Measurements from ENCODE around the gene SHROOM3. TPM values are rescaled to one million over a fixed set of nuclear protein-coding genes. Genes with fewer than 3 reads are reported as not detected.
A peak's percentile ranks its signal among the peaks of the same experiment; 100 is the strongest.

Gene SHROOM3
- total RNA-seq, 2 donors from 2014 or later: 56.7 to 96.0 TPM

- no peak overlapping the region for H3K27ac ChIP-seq
- TF ChIP-seq POLR2A (IDR thresholded peaks at IDR 0.05): no peak
- TF ChIP-seq, protein P1, sequence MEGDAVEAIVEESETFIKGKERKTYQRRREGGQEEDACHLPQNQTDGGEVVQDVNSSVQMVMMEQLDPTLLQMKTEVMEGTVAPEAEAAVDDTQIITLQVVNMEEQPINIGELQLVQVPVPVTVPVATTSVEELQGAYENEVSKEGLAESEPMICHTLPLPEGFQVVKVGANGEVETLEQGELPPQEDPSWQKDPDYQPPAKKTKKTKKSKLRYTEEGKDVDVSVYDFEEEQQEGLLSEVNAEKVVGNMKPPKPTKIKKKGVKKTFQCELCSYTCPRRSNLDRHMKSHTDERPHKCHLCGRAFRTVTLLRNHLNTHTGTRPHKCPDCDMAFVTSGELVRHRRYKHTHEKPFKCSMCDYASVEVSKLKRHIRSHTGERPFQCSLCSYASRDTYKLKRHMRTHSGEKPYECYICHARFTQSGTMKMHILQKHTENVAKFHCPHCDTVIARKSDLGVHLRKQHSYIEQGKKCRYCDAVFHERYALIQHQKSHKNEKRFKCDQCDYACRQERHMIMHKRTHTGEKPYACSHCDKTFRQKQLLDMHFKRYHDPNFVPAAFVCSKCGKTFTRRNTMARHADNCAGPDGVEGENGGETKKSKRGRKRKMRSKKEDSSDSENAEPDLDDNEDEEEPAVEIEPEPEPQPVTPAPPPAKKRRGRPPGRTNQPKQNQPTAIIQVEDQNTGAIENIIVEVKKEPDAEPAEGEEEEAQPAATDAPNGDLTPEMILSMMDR (IDR thresholded peaks at IDR 0.05): no peak
- ATAC-seq (no peak), DNase-seq (no peak)
- H3K4me1 ChIP-seq: no peaks in the 10 kb centered on the region
- H3K4me3 ChIP-seq: no peak overlapping the region
- intact Hi-C loops (cut with DNase I): no loop called here
- H3K27me3 ChIP-seq: no peaks in the 10 kb centered on the region
- 55 to 73% methylated on average over 3 of the region's 3 CpGs for WGBS, 2 donors
- no peaks in the 10 kb centered on the region for H3K9me3 ChIP-seq
- no peaks in the 10 kb centered on the region for H3K36me3 ChIP-seq (replicated peaks in 1 of 2; ENCODE audit: insufficient read depth in 1 of 2, low read depth in 2 of 2)
These were observed 33.4 kb upstream of the SHROOM3 start for GRCh38 chr4:76401654-76402053.

- TF ChIP-seq, protein P1 (IDR thresholded peaks at IDR 0.05): no peak
- no peak for TF ChIP-seq POLR2A (IDR thresholded peaks at IDR 0.05)
- WGBS, 2 donors: 66 to 75% methylated on average over 5 of the region's 5 CpGs
- Histone ChIP-seq H3K27ac (no peak overlapping the region), H3K4me3 (no peak overlapping the region), H3K27me3 (no peaks in the 10 kb centered on the region), H3K36me3 (replicated peaks in 1 of 2; ENCODE audit: insufficient read depth in 1 of 2, low read depth in 2 of 2) (no peaks in the 10 kb centered on the region), H3K4me1 (no peaks in the 10 kb centered on the region), H3K9me3 (no peaks in the 10 kb centered on the region)
- intact Hi-C loops (cut with DNase I): no loop called here
- no peak for DNase-seq
- no peak for ATAC-seq
These were observed 28.9 kb upstream of the SHROOM3 start for GRCh38 chr4:76406081-76406480.

- Histone ChIP-seq H3K4me1 (no peaks in the 10 kb centered on the region), H3K9me3 (no peaks in the 10 kb centered on the region), H3K27ac (no peak overlapping the region), H3K36me3 (replicated peaks in 1 of 2; ENCODE audit: insufficient read depth in 1 of 2, low read depth in 2 of 2) (no peaks in the 10 kb centered on the region), H3K4me3 (no peak overlapping the region), H3K27me3 (no peaks in the 10 kb centered on the region)
- TF ChIP-seq, protein P1 (IDR thresholded peaks at IDR 0.05): no peak
- TF ChIP-seq POLR2A (IDR thresholded peaks at IDR 0.05): no peak
- ATAC-seq: no peak
- intact Hi-C loops (cut with DNase I): no loop called here
- no peak for DNase-seq
- 45 to 50% methylated on average over 5 of the region's 5 CpGs for WGBS, 2 donors
These were observed 27.4 kb upstream of the SHROOM3 start for GRCh38 chr4:76407440-76408119.

DNA sequence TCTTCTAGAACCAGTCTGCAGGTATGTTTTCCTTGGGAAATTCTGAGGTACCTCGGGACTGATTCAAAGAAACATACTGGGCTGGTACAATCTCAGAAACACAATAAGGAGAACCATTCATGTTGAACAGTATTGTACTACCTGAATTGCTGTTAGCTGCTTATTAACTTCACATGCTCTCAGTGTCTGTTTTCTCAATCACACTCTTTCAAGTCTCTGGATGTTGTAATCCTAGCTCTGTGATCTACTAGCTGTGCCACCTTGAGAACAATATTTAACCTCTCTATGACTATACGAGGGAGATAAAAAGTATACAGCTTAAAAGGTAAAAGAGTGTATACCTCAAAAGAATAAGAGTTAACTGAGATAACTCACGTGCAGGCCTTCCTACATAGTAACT, 24.4 kb upstream of the SHROOM3 start:
- 73 to 80% methylated on average over 3 of the region's 3 CpGs for WGBS, 2 donors
- DNase-seq (no peak), ATAC-seq (no peak)
- H3K9me3 ChIP-seq: no peaks in the 10 kb centered on the region
- TF ChIP-seq, protein P1 (IDR thresholded peaks at IDR 0.05): no peak
- TF ChIP-seq POLR2A (IDR thresholded peaks at IDR 0.05): no peak
- no peaks in the 10 kb centered on the region for H3K36me3 ChIP-seq (replicated peaks in 1 of 2; ENCODE audit: insufficient read depth in 1 of 2, low read depth in 2 of 2)
- H3K4me3 ChIP-seq: no peak overlapping the region
- H3K4me1 ChIP-seq: no peaks in the 10 kb centered on the region
- intact Hi-C loops (cut with DNase I): no loop called here
- H3K27ac ChIP-seq: no peak overlapping the region
- H3K27me3 ChIP-seq: no peaks in the 10 kb centered on the region

DNA sequence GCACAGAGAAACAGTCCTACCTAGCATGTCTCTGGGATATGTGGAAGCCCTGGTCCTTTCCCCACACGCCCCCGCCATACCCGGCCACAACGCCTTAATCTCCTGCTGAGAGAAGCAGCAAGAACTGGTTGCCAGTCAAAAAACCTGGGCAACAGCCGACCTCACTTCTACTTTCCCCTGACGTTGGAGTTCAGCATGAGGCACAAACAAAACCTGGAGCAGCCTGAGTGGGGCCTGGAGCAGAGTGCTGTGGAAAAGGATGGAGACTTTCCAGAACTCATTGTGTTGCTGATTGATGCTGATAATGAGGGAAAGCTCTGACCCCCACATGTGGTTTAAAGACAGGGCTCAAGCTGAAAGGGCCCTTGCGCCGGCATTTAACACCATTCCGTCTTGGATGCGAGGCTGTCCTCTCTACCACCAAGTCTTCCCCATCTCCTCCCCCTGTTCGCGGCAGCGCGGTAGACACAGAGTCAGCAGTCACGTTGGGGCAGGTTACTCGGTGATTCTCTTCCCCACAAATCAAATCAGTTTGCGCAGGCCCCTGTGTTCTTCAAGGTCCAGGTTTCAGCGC, 14.8 kb upstream of the SHROOM3 start:
- intact Hi-C loops (cut with DNase I): no loop called here
- TF ChIP-seq, protein P1 (IDR thresholded peaks at IDR 0.05): no peak
- no peak for TF ChIP-seq POLR2A (IDR thresholded peaks at IDR 0.05)
- Histone ChIP-seq H3K36me3 (replicated peaks in 1 of 2; ENCODE audit: insufficient read depth in 1 of 2, low read depth in 2 of 2) (no peaks in the 10 kb centered on the region), H3K27me3 (no peaks in the 10 kb centered on the region), H3K9me3 (no peaks in the 10 kb centered on the region), H3K27ac (no peak overlapping the region), H3K4me3 (no peak overlapping the region), H3K4me1 (peaks cover 12% of the 10 kb centered on the region)
- DNase-seq (peak in 3 of 4 donors; percentile 14 to 23 (median 15)), ATAC-seq (peak; percentile 50)
- WGBS, 2 donors: 47 to 56% methylated on average over 15 to 18 of the region's 18 CpGs

Measured in body of pancreas (tissue), 4 donors.